Activated T-cell treated with anti-CD3 and anti-CD28 coated beads for 48 hours (primary cell): ENCODE measurements around the gene IL11RA.
"Not testable (repeated sequence)": the region's sequence is repeated elsewhere in the genome, so short reads cannot be mapped to it uniquely, and the experiment has no call there.

Experiments
- DNase-seq: peaks from one replicate; pipeline ENCODE4 v3.0.0-alpha.2; 2020; ENCODE audit warnings: low read depth

Gene IL11RA

DNA sequence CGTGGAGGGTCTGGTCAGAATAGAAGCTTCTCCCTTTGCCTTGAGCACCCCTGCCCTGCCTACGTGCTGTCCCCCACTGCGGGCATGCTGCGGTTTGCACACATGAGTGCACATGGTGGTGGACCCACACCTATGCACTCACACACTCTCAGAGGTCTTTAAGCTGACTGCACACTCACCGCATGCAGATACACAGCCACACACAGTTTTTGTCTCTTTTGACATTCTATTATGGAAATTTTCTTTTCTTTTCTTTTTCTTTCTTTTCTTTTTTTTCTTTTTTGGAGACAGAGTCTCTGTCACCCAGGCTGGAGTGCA, 22.5 kb upstream of the IL11RA start:
- no peak for DNase-seq

DNA sequence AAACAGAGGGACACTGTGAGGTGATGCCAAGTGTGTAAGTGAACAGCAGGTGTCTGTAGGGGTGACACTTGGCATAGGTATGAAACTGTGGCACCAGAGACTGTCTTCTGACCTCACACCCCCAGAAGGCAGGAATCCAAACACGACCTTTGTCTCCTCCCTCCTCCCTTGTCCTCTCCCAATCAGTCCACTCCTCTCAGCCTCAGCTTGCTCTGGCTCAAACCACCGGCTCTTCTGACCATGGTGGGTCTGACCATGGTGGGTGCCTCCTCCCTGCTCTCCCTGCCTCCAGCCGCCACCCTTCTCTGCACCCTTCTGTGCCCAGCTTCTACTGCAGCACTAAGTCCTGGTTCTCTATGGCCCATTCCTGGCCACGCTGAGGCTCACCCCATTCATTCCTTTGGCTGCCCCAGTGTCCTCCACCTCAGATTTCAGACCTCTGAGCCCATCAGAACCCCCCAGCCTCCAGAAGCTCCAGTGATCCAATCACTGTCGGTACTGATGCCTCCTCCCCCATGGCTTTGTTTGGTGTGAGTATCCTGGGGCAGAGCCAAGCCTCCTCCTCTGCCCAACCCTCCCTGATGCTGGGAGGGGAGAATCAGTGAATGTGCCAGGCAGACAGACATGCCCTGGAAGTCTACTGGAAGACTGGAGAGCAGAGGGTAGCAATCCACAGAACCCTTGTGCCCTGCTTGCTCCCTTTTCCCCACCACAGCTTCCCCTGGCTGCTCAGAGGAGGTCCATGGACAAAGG, 21.4 kb upstream of the IL11RA start:
- DNase-seq = no peak

DNA sequence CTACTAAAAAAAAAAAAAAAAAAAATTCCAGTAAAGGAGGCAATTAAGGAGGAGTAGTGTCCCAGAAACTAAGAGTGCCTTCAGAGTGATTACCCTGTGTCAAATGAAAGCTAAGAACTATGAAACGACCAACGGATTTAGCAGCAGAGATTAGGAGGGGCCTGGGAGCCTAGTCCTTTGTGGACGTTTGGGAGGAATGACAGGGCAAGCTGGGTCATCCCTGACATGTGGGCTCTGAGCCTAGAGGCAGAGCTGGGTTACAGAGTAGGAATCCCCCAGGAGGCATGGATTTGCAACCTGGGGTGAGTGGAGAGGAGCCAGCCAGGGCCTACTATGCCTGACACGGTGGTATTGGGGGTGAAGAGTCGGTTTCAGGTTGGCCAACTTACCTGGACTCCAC, 18.8 kb upstream of the IL11RA start:
- DNase-seq = no peak

DNA sequence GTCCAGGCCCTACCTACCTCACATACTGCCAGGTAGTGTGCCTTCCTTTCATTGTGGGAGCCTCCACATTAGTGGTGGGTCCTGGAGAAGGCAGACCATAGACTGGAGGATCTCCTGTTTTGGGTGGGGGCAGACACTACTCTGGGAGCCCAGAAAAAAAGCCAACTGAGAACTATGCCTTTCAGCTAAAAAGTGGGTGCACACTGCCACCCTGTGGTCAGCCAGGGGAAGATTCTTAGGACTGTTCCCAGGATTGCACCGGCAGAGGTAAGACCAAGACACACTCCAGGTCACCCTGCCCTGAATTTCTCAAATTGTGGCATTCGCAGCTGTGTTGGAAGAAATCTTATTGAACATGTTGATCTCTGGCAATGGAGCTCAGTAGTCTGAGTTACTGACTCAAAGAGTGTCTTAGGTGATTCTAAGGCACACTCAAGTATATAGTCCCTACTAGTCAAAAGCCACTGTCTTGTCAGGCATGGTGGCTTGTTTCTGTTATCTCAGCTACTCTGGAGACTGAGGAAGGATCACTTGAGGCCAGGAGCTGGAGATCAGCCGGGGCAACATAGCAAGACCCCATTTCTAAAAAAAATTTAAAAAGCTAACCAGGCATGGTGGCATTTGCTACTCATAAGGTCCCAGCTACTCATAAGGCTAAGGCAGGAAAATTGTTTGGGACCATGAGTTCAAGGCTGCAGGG, 18.0 kb upstream of the IL11RA start:
- peak; percentile 60 for DNase-seq

DNA sequence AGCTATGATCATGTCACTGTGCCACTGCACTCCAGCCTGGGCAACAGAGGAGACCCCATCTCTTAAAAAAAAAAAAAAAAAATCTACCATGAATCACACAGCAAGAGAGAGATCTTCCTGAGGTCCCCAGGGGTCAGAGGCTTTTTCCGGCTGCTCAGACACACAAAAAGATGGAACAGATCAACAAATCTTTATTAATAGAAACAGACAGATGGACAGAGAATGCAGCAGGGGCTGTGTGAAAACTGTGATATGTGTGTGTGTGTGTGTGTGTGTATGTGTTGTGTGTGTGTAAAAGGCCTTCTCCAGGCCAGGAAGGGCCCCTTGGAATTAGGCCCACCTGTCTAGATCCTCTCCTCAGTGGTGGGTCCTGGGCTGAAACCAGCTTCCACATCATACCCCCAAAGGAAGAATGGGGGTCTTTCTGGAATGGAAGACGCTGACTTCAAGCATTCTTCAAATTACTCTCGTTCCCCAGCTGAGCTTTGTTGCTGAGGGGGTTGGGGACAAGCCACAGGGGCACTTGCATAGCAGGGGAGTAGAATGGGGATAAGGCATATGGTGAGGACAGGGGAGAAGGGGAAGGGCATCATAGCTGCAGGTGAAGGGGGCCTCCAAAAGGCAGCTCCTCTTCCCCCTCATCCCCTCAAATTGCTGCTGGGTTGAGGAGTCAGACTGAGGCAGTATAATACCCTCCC, 17.3 kb upstream of the IL11RA start:
- DNase-seq = no peak

DNA sequence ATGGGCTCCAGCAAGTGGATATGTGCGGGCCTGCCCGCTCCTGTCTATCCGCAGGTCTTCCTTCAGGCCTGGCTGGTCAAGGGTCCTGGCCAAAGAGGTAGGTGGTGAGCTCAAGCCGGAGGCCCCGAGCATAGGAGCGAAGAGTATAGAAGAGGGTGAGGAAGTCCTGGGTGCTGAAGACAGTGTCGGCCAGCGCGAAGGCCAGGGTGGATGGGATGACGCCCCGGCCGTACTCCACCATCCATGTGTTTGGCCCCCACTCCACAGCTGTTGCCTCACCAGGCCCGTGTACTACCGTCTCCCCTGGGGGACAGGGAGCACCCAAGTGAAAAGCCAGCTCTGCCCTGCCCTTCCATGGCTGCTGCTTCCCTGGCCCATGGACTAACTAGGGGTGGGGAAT, 16.4 kb upstream of the IL11RA start:
- no peak for DNase-seq

DNA sequence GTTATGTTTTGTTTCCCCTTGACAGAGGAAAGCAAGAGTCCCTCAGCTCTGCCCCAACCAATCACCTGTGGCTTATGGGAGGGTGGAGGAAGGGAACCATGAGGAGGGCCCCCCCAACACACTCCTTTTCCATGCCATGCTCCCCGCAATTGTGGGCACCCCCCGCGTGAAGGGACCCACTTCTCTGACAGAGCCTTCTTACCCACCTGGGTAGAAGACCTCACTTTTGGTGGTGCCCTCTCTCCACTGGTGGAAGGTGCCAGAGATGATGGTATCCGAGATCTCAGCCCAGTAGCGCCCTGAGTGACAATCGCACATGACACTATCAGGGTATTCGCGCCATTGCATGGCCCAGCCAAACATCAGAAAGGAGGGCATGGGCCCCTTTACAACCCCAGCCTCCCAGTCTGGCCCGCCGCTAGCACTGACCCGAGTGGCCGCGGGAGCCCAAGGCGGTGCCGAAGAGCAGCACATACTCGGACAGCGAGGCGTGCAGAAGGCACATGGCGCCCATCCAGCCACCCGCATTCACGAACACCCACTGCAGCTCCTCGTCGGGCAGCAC, 15.1 kb upstream of the IL11RA start:
- DNase-seq = no peak

DNA sequence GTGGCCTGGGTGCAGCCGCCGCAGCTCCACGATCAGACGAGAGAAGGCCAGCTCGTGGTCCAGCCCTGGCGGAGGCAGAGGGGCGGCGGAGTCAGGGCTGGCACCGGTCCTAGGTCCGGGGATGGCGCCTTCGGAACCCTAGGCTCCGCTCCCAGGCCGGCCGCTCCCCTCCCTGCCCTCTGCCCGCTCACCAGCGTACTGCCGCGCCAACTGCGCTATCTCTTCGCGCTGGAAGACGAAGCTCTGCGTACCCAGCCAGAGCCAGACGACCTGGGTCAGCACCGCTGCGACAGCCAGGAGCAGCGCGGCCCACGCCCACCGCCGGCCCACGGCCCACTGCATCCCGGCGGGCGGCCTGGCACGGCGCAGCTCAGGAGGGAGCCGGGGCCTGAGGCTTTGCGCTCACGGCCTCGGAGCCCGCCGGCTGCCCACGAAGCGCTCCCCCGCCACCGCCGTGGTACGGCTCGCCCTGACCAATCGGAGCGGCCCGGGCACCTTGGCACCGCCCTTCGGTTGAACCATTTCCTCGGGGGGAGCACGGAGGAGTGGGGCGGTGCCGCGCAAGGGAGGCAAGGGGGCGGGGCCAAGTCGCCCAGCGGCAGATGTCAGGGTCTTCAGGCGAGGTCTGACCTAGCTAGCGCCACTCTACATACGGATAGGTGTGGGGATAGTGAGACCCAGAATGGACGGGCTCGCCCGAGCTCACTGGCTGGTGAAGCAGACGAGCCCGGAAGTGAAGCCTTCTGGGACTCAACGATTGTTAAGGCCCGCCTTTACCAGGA, 14.4 kb upstream of the IL11RA start, which contains the start of gene SIGMAR1:
Gene SIGMAR1, minus strand, starts transcription at position 432 of the 782 bp plus-strand sequence. Its CDS starts 90 bp downstream, at position 342.
- peak; percentile 93 for DNase-seq

DNA sequence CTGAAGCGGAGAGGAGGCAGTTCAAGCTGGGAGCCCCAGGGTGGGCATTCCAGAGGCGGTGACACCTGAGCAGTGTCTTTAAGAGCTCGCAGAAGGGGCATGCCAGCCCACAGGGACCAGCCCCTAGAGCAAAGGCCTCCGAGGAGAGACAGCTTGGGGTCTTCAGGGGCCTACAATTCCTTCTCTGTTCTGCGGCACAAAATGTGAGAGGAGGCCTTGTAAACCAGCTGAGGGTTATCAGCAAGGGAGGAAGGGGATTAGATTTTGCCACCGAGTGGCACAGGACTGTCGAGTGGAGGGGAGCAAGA, 13.9 kb upstream of the IL11RA start:
- no peak for DNase-seq

DNA sequence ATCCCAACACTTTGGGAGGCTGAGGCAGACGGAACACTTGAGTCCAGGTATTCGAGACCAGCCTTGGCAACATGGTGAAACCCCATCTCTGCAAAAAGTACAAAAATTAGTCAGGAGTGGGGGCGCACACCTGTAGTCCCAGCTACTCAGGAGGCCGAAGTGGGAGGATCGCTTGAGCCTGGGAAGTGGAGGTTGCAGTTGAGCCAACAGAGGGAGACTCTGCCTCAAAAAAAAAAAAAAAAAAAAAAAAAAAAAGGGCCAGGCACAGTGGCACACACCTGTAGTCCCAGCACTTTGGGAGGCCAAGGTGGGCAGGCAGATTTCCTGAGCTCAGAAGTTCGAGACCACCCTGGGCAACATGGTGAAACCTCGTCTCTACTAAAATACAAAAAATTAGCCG, 12.7 kb upstream of the IL11RA start:
- DNase-seq = not testable (repeated sequence)

DNA sequence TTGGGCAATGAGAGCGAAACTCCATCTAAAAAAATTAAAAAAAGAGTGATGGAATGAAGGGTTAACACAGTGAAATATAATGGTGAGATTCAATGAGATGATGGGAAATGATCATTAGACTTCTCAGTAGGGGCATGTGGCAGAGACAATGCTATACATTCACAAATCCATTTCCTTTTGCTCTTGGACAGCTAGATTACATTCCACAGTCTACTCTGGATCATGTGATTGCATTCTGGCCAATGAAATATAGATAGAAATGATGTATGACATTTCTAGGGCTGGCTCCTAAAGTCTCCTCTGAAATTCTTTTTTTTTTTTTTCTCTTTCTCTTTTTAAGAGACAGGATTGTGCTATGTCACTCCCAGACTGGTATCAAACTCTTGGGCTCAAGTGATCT, 9.3 kb upstream of the IL11RA start:
- DNase-seq = no peak

DNA sequence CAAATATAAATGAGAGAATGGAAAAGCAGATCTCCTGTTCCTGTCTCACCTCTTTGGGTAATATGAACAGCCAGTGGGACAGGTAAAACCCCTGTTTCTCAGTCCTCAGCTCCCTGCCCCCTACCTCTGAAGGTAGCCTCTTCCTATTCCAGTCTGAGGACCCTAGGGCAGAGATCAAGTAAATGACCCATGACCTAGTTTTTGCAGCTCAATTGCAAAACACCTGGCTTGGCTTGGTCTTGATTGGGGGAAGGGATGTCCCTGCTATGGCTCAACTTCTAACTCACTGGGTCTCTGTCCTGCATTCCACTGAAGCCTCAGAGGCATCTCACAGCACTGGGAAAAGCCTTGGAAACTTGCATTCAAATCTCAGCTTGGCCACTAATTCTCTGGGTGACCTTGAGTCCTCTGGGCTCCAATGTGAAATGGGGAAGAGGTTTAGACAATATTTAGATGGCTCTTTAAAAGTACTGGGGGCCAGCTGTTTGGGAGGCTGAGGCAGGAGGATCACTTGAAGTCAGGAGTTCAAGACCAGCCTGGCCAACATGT, 7.1 kb upstream of the IL11RA start:
- DNase-seq = no peak

DNA sequence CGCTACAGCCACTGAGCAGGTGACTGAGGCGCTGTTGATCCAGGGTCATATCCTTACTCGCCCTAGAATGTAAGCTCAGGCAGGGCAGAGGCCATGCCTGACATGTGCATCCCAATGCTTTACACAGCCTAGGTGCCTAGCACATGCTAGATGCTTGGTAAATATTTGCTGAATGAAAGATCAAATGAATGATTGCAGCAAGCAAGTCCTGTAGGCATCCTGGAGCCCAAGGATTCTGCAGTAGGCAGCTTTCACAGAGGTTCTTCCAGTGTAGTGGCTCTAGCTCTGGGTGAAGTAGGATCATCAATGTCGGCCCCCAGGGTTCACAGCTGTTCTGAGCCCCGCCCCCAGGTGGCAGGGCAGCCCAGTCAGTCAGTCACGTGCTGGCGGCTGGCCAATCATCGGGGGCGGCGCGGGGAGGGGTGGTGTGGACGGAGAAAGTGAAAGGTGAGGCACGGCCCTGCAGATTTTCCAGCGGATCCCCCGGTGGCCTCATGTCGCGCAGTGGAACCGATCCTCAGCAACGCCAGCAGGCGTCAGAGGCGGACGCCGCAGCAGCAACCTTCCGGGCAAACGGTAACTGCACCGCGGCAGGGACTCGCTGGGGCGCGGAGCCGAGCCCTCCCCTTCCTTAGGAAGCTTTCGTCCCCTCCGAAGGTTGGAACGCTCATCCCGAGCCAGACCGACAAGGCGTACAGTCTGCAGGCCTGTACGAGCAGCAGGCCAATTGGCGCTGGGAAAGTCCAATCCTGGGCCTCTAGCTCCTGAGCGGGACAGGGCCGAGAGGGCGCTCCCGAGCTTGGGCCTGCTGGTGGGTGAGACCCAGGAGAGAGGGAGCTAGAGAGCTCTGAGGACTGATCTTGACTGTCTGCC, 5.5 kb upstream of the IL11RA start, which contains the start of gene GALT:
Gene GALT, plus strand, starts transcription at position 465 of the 873 bp plus-strand sequence. Its CDS starts 30 bp downstream, at position 495.
- DNase-seq = peak; percentile 97

DNA sequence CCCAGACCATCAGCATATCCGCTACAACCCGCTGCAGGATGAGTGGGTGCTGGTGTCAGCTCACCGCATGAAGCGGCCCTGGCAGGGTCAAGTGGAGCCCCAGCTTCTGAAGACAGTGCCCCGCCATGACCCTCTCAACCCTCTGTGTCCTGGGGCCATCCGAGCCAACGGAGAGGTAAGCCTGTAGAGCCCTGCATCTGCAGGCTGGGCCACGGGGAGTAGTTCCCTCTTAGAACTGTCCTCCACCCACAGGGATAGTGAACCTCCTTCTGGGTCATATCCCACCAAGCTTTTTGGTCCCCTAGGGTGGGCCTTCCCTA, 4.9 kb upstream of the IL11RA start:
- no peak for DNase-seq

DNA sequence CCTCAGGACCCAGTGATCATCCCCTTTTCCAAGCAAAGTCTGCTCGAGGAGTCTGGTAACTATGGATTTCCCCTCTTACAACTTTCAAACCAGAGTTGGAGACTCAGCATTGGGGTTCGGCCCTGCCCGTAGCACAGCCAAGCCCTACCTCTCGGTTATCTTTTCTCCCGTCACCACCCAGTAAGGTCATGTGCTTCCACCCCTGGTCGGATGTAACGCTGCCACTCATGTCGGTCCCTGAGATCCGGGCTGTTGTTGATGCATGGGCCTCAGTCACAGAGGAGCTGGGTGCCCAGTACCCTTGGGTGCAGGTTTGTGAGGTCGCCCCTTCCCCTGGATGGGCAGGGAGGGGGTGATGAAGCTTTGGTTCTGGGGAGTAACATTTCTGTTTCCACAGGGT, 4.3 kb upstream of the IL11RA start:
- no peak for DNase-seq

DNA sequence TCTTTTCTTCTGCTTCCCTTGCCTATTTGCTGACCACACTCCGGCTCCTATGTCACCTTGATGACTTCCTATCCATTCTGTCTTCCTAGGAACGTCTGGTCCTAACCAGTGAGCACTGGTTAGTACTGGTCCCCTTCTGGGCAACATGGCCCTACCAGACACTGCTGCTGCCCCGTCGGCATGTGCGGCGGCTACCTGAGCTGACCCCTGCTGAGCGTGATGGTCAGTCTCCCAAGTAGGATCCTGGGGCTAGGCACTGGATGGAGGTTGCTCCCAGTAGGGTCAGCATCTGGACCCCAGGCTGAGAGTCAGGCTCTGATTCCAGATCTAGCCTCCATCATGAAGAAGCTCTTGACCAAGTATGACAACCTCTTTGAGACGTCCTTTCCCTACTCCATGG, 3.3 kb upstream of the IL11RA start:
- no peak for DNase-seq

DNA sequence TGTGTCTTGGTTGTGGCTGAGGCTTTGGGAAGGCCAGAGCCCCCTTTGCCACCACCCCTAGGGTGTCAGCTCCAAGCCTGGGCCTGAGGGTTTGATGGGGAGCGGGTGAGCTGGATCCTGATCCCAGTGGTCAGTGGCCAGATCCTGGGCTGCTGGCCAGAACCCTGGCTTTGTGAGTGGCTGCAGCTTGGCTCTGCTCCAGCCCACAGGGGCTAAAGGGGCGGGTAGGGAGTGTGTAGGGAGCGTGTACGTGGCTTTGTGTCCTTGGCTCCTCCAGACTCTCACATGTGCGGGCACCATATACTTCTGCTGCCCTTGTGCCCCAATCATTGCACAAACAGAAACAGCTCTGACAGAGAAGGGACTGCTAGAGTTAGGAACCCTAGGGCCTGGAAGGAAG, 1.2 kb upstream of the IL11RA start:
- DNase-seq = no peak

DNA sequence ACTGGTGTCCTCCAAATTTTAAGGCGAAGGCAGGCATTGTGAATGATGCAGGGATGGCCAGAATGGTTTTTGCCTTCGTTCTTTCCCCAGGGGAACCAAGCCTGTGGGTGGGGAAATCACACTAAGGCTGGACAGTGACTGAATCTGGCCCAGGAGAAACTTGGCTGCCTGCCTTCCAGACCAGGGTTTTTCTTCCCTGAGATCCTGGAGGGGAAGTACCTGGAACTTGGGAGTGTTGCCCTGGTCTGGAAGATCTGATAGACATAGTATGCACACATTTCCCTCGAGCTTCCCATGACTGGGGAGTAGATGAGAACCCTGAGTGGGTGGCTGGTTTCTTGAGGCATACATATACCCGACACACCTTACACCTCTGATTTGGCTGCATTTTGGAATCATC, 664 bp upstream of the IL11RA start:
- DNase-seq = no peak

DNA sequence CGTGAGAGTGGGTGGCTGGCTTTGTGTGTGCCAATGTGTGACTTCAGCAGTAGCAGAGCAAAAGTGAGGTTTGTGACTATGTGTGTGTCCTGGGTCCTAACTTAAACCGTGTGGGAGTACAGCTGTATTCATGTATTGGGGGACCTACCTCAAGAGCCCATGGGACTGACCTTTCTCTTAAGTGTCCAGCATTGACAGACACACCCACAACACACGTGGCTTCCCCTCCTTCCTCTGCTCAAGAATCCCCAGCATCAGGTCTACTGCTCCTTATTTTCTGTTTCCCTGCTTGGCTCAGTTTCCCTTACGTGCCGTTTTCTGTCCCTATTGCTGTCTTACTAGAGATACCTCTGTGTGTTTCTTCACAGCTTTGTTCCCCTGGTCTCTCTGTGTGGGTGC, 616 bp downstream of the IL11RA start:
- DNase-seq = no peak

DNA sequence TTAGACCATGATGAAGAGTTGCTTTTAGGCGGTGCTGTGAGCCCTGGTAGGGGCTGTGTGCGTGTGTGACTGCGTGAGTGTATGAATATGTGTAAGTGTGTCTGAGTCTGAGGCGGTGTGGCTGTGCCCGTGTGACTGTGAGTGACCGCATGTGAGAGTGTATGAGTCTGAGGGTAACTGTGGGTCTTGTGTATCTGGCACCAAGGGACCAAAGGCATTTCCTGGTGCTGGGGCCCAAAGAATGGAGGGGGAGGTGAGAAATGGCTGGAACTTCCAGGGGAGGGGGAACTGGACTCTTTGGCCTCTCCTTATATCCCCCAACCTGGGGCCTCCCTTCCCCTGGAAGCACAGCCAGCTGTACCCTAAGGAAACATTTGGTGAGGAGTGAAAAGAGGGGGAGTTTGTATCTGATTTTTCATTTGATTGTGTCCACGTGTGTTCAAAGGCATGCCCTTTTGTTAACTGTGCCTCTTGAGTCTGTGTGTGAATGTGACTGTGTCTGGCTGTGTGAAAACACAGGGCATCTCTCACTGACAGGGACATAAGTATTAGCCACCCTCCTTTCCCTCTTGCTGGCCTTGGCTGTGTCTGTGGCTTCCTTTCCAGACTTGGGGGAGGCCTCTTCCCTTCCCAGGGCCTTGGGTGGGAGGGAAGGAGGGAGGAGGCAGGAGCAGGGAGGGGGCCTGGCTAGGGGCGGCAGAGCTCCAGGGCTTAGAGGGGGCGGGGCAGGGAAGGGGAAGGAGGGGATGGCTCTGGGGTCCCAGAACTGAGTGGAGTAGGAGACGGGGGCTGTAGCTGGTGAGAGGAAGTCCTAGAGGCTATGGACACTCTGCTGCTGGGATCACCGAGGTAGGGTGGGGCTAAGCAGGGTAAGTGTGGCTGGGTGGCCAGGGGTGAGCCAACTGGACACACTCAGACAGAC, 1.4 kb downstream of the IL11RA start:
- DNase-seq = no peak
